Osteoblast (primary cell): ENCODE results near the gene FBXW12. TPM values are rescaled to one million over a fixed set of nuclear protein-coding genes. Genes with fewer than 3 reads are reported as not detected.

Experiments
- DNase-seq: peaks from one replicate; pipeline ENCODE4 v3.0.0; 2011; ENCODE audit warnings: low spot score, mixed read lengths; ENCODE audit not compliant: insufficient read length; ENCODE audit errors: missing footprints
- H2AFZ ChIP-seq: 2 replicates; pipeline ENCODE4 v1.6.0; 2011; ENCODE audit warnings: mild to moderate bottlenecking, low read length
- H3K27ac ChIP-seq: 2 replicates; pipeline ENCODE4 v1.5.1; 2011; ENCODE audit warnings: mild to moderate bottlenecking, low read depth, low read length, moderate library complexity
- H3K27me3 ChIP-seq: 2 replicates; pipeline ENCODE4 v1.6.0; 2012; ENCODE audit warnings: mild to moderate bottlenecking, control low read depth, inconsistent platforms, low read length, moderate library complexity; ENCODE audit not compliant: insufficient read depth
- H3K36me3 ChIP-seq: 2 replicates; pipeline ENCODE4 v1.5.1; 2011; ENCODE audit warnings: mild to moderate bottlenecking, low read length, control low read depth, moderate library complexity; ENCODE audit not compliant: insufficient read depth
- H3K4me1 ChIP-seq: 2 replicates; pipeline ENCODE4 v1.5.1; 2011; ENCODE audit warnings: mild to moderate bottlenecking, low read length, control low read depth, moderate library complexity; ENCODE audit not compliant: insufficient read depth
- H3K4me2 ChIP-seq: 2 replicates; pipeline ENCODE4 v1.6.0; 2011; ENCODE audit warnings: mild to moderate bottlenecking, low read length; ENCODE audit not compliant: insufficient read depth
- H3K4me3 ChIP-seq: fragments of 200-600 bp; sonication (generic); 3 replicates; pipeline ENCODE4 v1.5.1; 2012; ENCODE audit warnings: mild to moderate bottlenecking, low read length, inconsistent platforms; ENCODE audit not compliant: insufficient read depth
- H3K79me2 ChIP-seq: 2 replicates; pipeline ENCODE4 v1.6.0; 2012; ENCODE audit warnings: mild to moderate bottlenecking, low read length, control low read depth, inconsistent platforms; ENCODE audit not compliant: insufficient read depth
- H3K9me3 ChIP-seq: 2 replicates; pipeline ENCODE4 v1.5.1; 2011; ENCODE audit warnings: low read depth, low read length, control low read depth
- H4K20me1 ChIP-seq: 2 replicates; pipeline ENCODE4 v1.6.0; 2012; ENCODE audit warnings: mild to moderate bottlenecking, low read length, control low read depth; ENCODE audit not compliant: insufficient read depth
- total RNA-seq: library from RNA; depleted of rRNA; stranded (reverse); fragments of >200 nt; gene quantifications from 2 replicates; pipeline ENCODE4 v1.2.3, GENCODE V29; 2012
- TF ChIP-seq, protein P1 (sequence below): IDR thresholded peaks from 2 replicates; pipeline ENCODE4 v1.5.1; 2011; ENCODE audit warnings: mild to moderate bottlenecking, low read depth, low read length, moderate library complexity; ENCODE audit errors: extremely low read depth

The FBXW12 gene
- total RNA-seq, 1 donor = not detected

DNA sequence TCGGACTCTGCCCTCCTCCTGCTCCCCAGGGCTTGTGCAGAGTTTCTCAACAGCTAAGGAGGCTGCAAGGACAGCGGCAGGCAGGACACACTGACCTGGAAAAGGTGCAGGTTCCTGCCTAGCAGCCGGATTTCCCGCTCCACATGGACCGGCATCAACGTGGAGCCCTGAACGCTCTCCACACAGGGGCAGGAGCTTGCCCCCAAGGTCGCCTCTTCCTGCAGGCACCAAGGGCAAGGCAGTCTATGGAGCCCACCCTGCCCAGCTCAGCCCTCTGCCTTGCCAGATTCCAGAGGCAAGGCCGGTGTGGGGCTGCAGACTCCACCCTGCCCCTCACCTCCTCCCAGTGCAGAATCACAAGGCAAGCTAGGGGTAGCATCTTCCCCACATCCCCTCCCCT is 47.1 kb downstream of the FBXW12 start:
- Histone ChIP-seq H3K79me2 (no peaks in the 10 kb centered on the region), H3K27me3 (no peaks in the 10 kb centered on the region), H3K9me3 (no peaks in the 10 kb centered on the region), H3K4me1 (no peaks in the 10 kb centered on the region), H2AFZ (no peak overlapping the region), H3K27ac (no peak overlapping the region), H4K20me1 (peaks cover 4% of the 10 kb centered on the region), H3K4me2 (no peak overlapping the region), H3K4me3 (no peak overlapping the region), H3K36me3 (no peaks in the 10 kb centered on the region)
- TF ChIP-seq, protein P1, sequence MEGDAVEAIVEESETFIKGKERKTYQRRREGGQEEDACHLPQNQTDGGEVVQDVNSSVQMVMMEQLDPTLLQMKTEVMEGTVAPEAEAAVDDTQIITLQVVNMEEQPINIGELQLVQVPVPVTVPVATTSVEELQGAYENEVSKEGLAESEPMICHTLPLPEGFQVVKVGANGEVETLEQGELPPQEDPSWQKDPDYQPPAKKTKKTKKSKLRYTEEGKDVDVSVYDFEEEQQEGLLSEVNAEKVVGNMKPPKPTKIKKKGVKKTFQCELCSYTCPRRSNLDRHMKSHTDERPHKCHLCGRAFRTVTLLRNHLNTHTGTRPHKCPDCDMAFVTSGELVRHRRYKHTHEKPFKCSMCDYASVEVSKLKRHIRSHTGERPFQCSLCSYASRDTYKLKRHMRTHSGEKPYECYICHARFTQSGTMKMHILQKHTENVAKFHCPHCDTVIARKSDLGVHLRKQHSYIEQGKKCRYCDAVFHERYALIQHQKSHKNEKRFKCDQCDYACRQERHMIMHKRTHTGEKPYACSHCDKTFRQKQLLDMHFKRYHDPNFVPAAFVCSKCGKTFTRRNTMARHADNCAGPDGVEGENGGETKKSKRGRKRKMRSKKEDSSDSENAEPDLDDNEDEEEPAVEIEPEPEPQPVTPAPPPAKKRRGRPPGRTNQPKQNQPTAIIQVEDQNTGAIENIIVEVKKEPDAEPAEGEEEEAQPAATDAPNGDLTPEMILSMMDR = no peak
- peak; percentile 67 for DNase-seq

DNA sequence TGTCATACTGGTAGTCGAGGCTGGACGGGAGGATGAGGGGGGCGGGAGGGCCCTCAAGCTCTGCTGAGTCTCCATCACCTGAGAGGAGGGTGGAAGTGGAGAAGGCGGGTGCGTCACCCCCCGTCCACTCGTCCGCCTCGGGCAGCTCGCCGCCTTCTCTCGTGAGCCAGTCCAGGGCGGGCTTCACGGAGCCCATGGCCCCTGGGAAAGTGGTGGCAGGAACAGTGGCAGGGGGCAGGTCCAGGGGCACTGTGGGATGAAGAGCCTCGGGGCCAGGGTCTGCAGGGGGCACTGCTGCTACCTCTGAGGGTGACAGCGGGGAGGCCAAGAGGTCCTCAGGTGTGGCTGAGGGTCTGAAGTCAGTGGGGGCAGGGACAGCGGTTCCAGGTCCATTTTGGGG is 47.6 kb downstream of the FBXW12 start:
- Histone ChIP-seq H3K4me2 (no peak overlapping the region), H3K27ac (no peak overlapping the region), H2AFZ (no peak overlapping the region), H3K9me3 (no peaks in the 10 kb centered on the region), H3K27me3 (no peaks in the 10 kb centered on the region), H3K36me3 (no peaks in the 10 kb centered on the region), H3K4me3 (no peak overlapping the region), H3K79me2 (no peaks in the 10 kb centered on the region), H3K4me1 (no peaks in the 10 kb centered on the region), H4K20me1 (peaks cover 4% of the 10 kb centered on the region)
- no peak for DNase-seq
- TF ChIP-seq, protein P1 = no peak

DNA sequence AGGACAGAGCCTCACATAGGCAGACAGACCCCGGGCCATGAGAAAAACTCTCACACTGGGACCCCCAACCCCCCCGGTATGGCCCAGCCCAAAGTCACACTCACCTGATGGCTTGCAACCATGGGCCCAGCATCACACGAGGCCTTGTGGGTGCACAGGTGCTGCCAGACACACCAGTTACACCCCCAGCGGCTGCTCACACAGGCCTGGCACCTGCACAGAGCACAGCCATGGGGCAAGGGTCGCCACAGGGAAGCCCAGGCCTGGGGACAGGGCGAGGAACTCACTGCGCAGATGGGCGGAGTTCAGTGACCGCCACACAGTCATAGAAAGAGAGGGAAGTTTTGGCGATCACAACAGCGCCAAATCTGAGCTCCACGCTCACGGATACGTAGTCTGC is 48.5 kb downstream of the FBXW12 start:
- peak; percentile 80 for DNase-seq
- Histone ChIP-seq H3K79me2 (no peaks in the 10 kb centered on the region), H3K4me1 (no peaks in the 10 kb centered on the region), H3K4me3 (no peak overlapping the region), H3K36me3 (no peaks in the 10 kb centered on the region), H2AFZ (no peak overlapping the region), H3K9me3 (no peaks in the 10 kb centered on the region), H3K27me3 (no peaks in the 10 kb centered on the region), H3K27ac (no peak overlapping the region), H3K4me2 (no peak overlapping the region), H4K20me1 (peaks cover 4% of the 10 kb centered on the region)
- TF ChIP-seq, protein P1 = no peak

DNA sequence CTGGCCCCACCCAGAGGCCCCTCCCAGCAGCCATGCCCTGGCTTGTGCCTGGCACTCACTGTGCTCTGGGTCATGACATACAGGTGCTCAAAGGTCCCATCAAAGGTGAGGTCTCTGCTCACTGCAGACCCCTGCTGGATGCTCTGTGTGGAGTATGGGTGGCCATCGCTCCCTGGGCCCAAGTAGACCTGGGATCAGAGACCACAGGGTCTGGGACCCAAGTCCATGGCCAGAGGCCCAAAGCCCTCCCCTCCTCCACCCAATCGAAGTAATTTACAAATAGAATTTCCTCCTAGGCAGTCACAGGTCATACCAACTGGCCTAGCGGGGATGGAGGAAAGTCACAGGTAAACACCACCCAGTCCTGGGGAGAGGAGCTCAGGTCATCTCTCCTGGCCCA is 50.3 kb downstream of the FBXW12 start:
- DNase-seq = peak; percentile 72
- TF ChIP-seq, protein P1 = no peak
- peaks cover under 1% of the 10 kb centered on the region for H3K27me3 ChIP-seq
- H3K4me2 ChIP-seq = no peak overlapping the region
- H3K79me2 ChIP-seq = no peaks in the 10 kb centered on the region
- H3K9me3 ChIP-seq = no peaks in the 10 kb centered on the region
- peaks cover 3% of the 10 kb centered on the region for H3K4me1 ChIP-seq
- H3K27ac ChIP-seq = no peak overlapping the region
- no peak overlapping the region for H3K4me3 ChIP-seq
- H3K36me3 ChIP-seq = no peaks in the 10 kb centered on the region
- H4K20me1 ChIP-seq = peaks cover 7% of the 10 kb centered on the region
- H2AFZ ChIP-seq = no peak overlapping the region
